Lung (tissue), 12 donors: ENCODE data around the gene PTPRG. TPM values are rescaled to one million over a fixed set of nuclear protein-coding genes. Genes with fewer than 3 reads are reported as not detected.

ENCODE experiments used
- ATAC-seq: fragments of 200-7000 bp; cut with Tn5 transposase; one replicate; pipeline ENCODE4 v1.9.1; 2020; ENCODE audit warnings: moderate number of reproducible peaks; ENCODE audit not compliant: insufficient read depth, low FRiP score
- DNase-seq, 3 donors: peaks; one replicate each; pipeline ENCODE4 v3.0.0-alpha.2; 2013 to 2017
- H3K27ac ChIP-seq, 2 donors: one replicate each; pipeline ENCODE4 v1.5.1; 2013; ENCODE audit warnings: mild to moderate bottlenecking in 2 of 2, moderate library complexity in 2 of 2, control low read depth in 1 of 2, inconsistent platforms in 1 of 2, low read depth in 1 of 2, low read length in 1 of 2
- H3K27me3 ChIP-seq, 3 donors: one replicate each; pipeline ENCODE4 v1.5.1; 2013; ENCODE audit warnings: low read length in 2 of 3; ENCODE audit not compliant: control insufficient read depth in 3 of 3, insufficient read depth in 3 of 3
- H3K36me3 ChIP-seq, 4 donors: one replicate each; pipeline ENCODE4 v1.5.1; 2013; ENCODE audit warnings: low read length in 4 of 4, mild to moderate bottlenecking in 1 of 4, moderate library complexity in 1 of 4; ENCODE audit not compliant: control insufficient read depth in 4 of 4, insufficient read depth in 4 of 4
- H3K4me1 ChIP-seq, 5 donors: one replicate each; pipeline ENCODE4 v1.5.1; 2013; ENCODE audit warnings: low read length in 5 of 5, mild to moderate bottlenecking in 2 of 5, moderate library complexity in 1 of 5; ENCODE audit not compliant: control insufficient read depth in 5 of 5, insufficient read depth in 5 of 5
- H3K4me3 ChIP-seq: one replicate; pipeline ENCODE4 v1.5.1; 2013; ENCODE audit warnings: mild to moderate bottlenecking, control low read depth, moderate library complexity
- H3K9ac ChIP-seq, 2 donors: one replicate each; pipeline ENCODE4 v1.5.1; 2013; ENCODE audit warnings: low read length in 2 of 2, control low read depth in 1 of 2; ENCODE audit not compliant: insufficient read depth in 1 of 2
- H3K9me3 ChIP-seq, 4 donors: one replicate each; pipeline ENCODE4 v1.5.1; 2013; ENCODE audit warnings: low read length in 3 of 4, mild to moderate bottlenecking in 1 of 4, moderate library complexity in 1 of 4; ENCODE audit not compliant: control insufficient read depth in 4 of 4, insufficient read depth in 3 of 4
- CTCF ChIP-seq: IDR thresholded peaks from 2 replicates; pipeline ENCODE4 v1.5.1; 2012; ENCODE audit warnings: mild to moderate bottlenecking; ENCODE audit errors: control extremely low read depth, extremely low read depth
- WGBS, 2 donors: extraction: QIAGEN DNeasy Blood & Tissue Kit; methylation state at CpG; one replicate each; pipeline ENCODE4 v1.1.7; 2013; 5-methylcytosine and 5-hydroxymethylcytosine counted together
- polyA plus RNA-seq, 2 donors: library from polyadenylated mRNA; stranded (reverse); fragments of 200-250 nt; gene quantifications; one replicate each; pipeline ENCODE4 v1.2.1, GENCODE V29; 2013
- total RNA-seq, 2 donors: library from RNA; depleted of rRNA in 1 of 2; stranded (reverse); fragments of >200 nt in 1 of 2; gene quantifications; one replicate each; pipeline ENCODE4 v1.2.1, GENCODE V29; 2014 to 2021
- donor health status: control.
- donor health status: control.
- donor health status: Bipolar disorder and iron deficiency.
- donor health status: healthy.
- donor health status: DM: yes; HTN: yes; CAD: no.

Gene PTPRG
- total and polyA plus RNA-seq, 4 donors, result 8.5 to 131 (median 75.9) TPM

GRCh38 chr3:62056658-62057057 is 495.3 kb downstream of the PTPRG start:
- H3K4me3 ChIP-seq, result no peak overlapping the region
- no peaks in the 10 kb centered on the region for H3K9me3 ChIP-seq
- H3K4me1 ChIP-seq, result peaks cover 0 to 10% (median 0%) of the 10 kb centered on the region in 5 donors
- H3K27ac ChIP-seq, result no peak overlapping the region
- WGBS, 2 donors, result 89 to 92% methylated on average over 5 of the region's 5 CpGs
- no peak for TF ChIP-seq CTCF
- H3K36me3 ChIP-seq, result no peaks in the 10 kb centered on the region
- no peaks in the 10 kb centered on the region for H3K27me3 ChIP-seq
- H3K9ac ChIP-seq, result no peak overlapping the region
- ATAC-seq (no peak), DNase-seq (no peak)

- no peak overlapping the region for H3K4me3 ChIP-seq
- ATAC-seq (no peak), DNase-seq (no peak)
- TF ChIP-seq CTCF, result no peak
- no peak overlapping the region for H3K27ac ChIP-seq
- H3K27me3 ChIP-seq, result no peaks in the 10 kb centered on the region
- no peak overlapping the region for H3K9ac ChIP-seq
- no peaks in the 10 kb centered on the region for H3K9me3 ChIP-seq
- peaks cover 0 to 10% (median 0%) of the 10 kb centered on the region in 5 donors for H3K4me1 ChIP-seq
- H3K36me3 ChIP-seq, result no peaks in the 10 kb centered on the region
- 88 to 89% methylated on average over 4 of the region's 4 CpGs for WGBS, 2 donors
Measured at GRCh38 chr3:62057339-62058047, 496.1 kb downstream of the PTPRG start.

GRCh38 chr3:62065985-62066693 is 504.8 kb downstream of the PTPRG start:
- no peak for TF ChIP-seq CTCF
- no peak overlapping the region for H3K9ac ChIP-seq
- no peaks in the 10 kb centered on the region for H3K9me3 ChIP-seq
- 92 to 93% methylated on average over 5 of the region's 5 CpGs for WGBS, 2 donors
- H3K4me3 ChIP-seq, result no peak overlapping the region
- H3K27me3 ChIP-seq, result no peaks in the 10 kb centered on the region
- H3K27ac ChIP-seq, result no peak overlapping the region
- no peak for DNase-seq
- H3K36me3 ChIP-seq, result no peaks in the 10 kb centered on the region
- peaks cover 0 to 15% (median 0%) of the 10 kb centered on the region in 5 donors for H3K4me1 ChIP-seq
- no peak for ATAC-seq
